ENCODE results near the gene GMIP. TPM values are rescaled to one million over a fixed set of nuclear protein-coding genes. Genes with fewer than 3 reads are reported as not detected.

The GMIP gene
- total RNA-seq, 1 experiment from 2014 or later: 18.1 TPM

GRCh38 chr19:19623383-19623782 is 20.1 kb downstream of the GMIP start:
- H3K36me3 ChIP-seq (ENCODE audit: control insufficient read depth, insufficient read depth, low read length): no peaks in the 10 kb centered on the region
- peaks cover 8% of the 10 kb centered on the region for H3K4me1 ChIP-seq (ENCODE audit: control insufficient read depth, insufficient read depth, low read length)
- DNase-seq (ENCODE audit: low read depth, low spot score): no peak
- intact Hi-C loops (cut with micrococcal nuclease; ENCODE audit: unreplicated experiment) (no loop called here), in situ Hi-C loops (cut with HindIII; ENCODE audit: low pct_unique_long_range_greater_than_20kb, low sequenced_read_pairs) (no loop called here)
- POLR2A ChIA-PET: no interaction called here
- H3K9me3 ChIP-seq (ENCODE audit: control insufficient read depth, insufficient read depth, low read depth, low read length): no peaks in the 10 kb centered on the region
- no peak overlapping the region for H3K4me3 ChIP-seq (ENCODE audit: low read depth in 2 of 2, low read length in 2 of 2)
- no peak for ATAC-seq
- TF ChIP-seq TCF7L2 (IDR thresholded peaks at IDR 0.05; ENCODE audit: low read depth, low read length): no peak
- no peak for TF ChIP-seq SIN3A (IDR thresholded peaks at IDR 0.05; ENCODE audit: borderline replicate concordance, insufficient read depth, low read depth, low read length)
- no peak for TF ChIP-seq REST (IDR thresholded peaks at IDR 0.05; ENCODE audit: insufficient read depth in 1 of 2, low read depth in 2 of 2, low read length in 1 of 2)
- TF ChIP-seq CTCF (IDR thresholded peaks at IDR 0.05): no peak
- CTCF ChIA-PET: interaction anchor here (0.6 kb wide), 1 partner anchor 45 kb away, joined by 5 read pairs; the partner anchor contains the start of gene ZNF101
- H3K27ac ChIP-seq (ENCODE audit: low read length): no peak overlapping the region
- BruUV-seq (replicated peaks): no TSS peak
- no peaks in the 10 kb centered on the region for H3K27me3 ChIP-seq (ENCODE audit: control insufficient read depth, insufficient read depth, low read length)

- DNase-seq (ENCODE audit: low read depth, low spot score) (no peak), ATAC-seq (no peak)
- no peaks in the 10 kb centered on the region for H3K9me3 ChIP-seq (ENCODE audit: control insufficient read depth, insufficient read depth, low read depth, low read length)
- H3K4me1 ChIP-seq (ENCODE audit: control insufficient read depth, insufficient read depth, low read length): peaks cover 8% of the 10 kb centered on the region; the same call in 1 of the 2 replicates
- no peaks in the 10 kb centered on the region for H3K36me3 ChIP-seq (ENCODE audit: control insufficient read depth, insufficient read depth, low read length)
- CTCF ChIA-PET: no interaction called here
- intact Hi-C loops (cut with micrococcal nuclease; ENCODE audit: unreplicated experiment): no loop called here
- TF ChIP-seq REST (IDR thresholded peaks at IDR 0.05; ENCODE audit: insufficient read depth in 1 of 2, low read depth in 2 of 2, low read length in 1 of 2) (no peak), CTCF (IDR thresholded peaks at IDR 0.05) (no peak), SIN3A (IDR thresholded peaks at IDR 0.05; ENCODE audit: borderline replicate concordance, insufficient read depth, low read depth, low read length) (no peak), TCF7L2 (IDR thresholded peaks at IDR 0.05; ENCODE audit: low read depth, low read length) (no peak), POLR2AphosphoS5 (IDR thresholded peaks at IDR 0.05; ENCODE audit: low read depth, low read length) (no peak)
- no TSS peak for BruUV-seq (replicated peaks)
- in situ Hi-C loops (cut with HindIII; ENCODE audit: low pct_unique_long_range_greater_than_20kb, low sequenced_read_pairs): no loop called here
- no peak overlapping the region for H3K27ac ChIP-seq (ENCODE audit: low read length)
- POLR2A ChIA-PET: no interaction called here
- no peaks in the 10 kb centered on the region for H3K27me3 ChIP-seq (ENCODE audit: control insufficient read depth, insufficient read depth, low read length)
- no peak overlapping the region for H3K4me3 ChIP-seq (ENCODE audit: low read depth in 2 of 2, low read length in 2 of 2)
Measured at GRCh38 chr19:19619849-19620210, 23.6 kb downstream of the GMIP start.

All from Panc1 (cell line).